IPS-NIHi11 (cell line): ENCODE results near the gene GPR37L1.
A peak's percentile ranks its signal among the peaks of the same experiment; 100 is the strongest.
"Not testable (repeated sequence)": the region's sequence is repeated elsewhere in the genome, so short reads cannot be mapped to it uniquely, and the experiment has no call there.

Experiments
- DNase-seq: peaks from one replicate; pipeline ENCODE4 v3.0.0; 2012; ENCODE audit warnings: mixed read lengths, low spot score

GPR37L1 gene

DNA sequence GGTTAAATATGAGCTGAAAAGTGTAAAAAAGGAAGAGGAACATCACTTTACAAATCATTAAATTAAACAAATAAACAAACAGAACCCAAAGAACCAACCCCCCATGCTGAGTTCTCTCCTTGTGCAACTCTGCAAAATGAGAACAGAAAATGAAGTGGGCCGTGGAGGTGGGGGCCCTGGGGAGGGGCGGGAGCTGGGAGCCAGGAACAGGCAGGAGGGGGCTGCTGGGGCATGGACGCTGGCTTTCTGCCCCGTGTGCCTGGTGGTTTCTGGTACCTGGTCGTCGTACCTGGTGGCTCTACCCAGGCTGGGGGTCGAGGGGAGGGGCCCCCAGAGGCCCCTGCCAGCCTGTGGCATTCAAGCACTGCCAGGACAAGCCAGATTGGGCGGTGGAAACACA lies 10.8 kb downstream of the GPR37L1 start:
- no peak for DNase-seq

- DNase-seq: no peak
Observed at GRCh38 chr1:202133989-202134388, 11.3 kb downstream of the GPR37L1 start.

GRCh38 chr1:202134645-202135172 lies 12.0 kb downstream of the GPR37L1 start:
- DNase-seq: no peak

- peak; percentile 93 for DNase-seq
Observed at GRCh38 chr1:202135221-202135721, 12.6 kb downstream of the GPR37L1 start.

- DNase-seq: no peak
Observed at GRCh38 chr1:202140833-202141232, 18.1 kb downstream of the GPR37L1 start.

GRCh38 chr1:202141468-202141867 lies 18.8 kb downstream of the GPR37L1 start:
- DNase-seq: not testable (repeated sequence)

DNA sequence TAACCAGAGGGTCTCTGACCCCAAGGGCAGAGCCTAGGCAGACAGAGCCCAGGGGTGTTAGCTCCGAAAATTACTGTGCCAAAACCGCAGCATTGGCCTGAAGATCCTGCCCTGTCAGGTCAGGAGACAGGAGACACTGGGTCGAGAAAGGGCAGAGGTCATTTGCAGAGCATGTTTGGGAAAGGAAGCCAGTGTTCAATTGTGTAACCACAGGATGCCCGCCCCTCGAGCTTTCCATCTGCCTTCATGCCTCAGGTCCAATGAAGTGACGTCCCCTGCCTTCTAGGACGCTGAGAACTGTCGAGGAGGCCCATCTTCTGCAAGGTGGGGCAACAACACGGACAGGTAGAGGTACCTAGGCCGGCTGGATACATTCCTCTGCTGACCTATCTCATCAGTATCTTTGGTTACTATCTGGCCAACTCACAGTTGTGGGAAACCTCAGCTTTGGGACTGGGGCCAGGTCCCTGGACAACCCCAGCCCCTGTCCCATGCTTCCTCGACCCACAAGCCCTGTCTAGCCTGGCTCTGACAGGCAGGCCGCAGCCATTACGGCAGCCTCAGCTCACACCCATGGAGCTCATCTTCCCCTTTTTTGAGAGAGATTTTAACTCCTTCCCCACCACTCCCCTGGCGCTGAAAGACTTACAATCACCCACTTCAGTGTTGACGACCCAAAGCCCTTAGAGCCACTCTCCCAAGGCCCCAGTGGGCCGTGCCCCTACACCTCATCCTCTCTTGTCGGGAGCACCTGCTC lies 20.5 kb downstream of the GPR37L1 start:
- DNase-seq: peak; percentile 29

- peak; percentile 83 for DNase-seq
Observed at GRCh38 chr1:202143768-202144401, 21.2 kb downstream of the GPR37L1 start.

DNA sequence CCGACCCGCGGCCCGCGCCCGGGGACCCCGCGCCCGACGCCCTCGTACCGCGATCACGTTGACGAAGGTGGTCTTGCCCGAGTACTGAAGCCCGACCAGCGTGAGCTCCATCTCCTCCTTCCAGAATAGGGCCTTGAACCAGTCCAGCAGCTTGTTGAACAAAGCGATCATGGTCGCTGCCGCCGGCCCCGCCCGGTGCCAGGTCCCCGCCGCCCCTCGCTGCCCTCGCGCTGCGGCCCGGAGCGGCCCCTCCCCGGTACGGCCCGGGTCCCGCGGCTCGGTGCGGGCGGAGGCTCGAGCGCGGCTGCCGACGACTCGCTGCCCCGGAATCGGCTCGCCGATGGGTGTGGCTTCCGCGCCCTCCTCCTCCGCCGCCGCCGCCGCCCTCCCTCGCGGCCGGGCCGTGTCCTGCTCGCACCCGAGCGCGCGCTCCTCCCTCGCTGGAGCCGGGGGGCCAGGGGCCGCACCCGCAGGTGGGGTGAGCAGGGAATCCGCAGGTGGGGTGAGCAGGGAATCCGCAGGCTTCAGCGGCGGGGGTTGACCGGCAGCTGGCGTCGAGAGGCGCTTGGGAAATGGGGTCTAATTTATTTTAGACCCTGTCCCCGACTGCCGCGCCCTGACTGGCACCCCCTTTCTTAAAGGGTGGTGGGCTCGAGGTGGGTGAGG lies 21.8 kb downstream of the GPR37L1 start, which contains the start of gene ARL8A:
ARL8A (minus strand) TSS at position 336 of the 666 bp plus-strand sequence; CDS start at position 171, 165 bp downstream.
- DNase-seq: peak; percentile 89

DNA sequence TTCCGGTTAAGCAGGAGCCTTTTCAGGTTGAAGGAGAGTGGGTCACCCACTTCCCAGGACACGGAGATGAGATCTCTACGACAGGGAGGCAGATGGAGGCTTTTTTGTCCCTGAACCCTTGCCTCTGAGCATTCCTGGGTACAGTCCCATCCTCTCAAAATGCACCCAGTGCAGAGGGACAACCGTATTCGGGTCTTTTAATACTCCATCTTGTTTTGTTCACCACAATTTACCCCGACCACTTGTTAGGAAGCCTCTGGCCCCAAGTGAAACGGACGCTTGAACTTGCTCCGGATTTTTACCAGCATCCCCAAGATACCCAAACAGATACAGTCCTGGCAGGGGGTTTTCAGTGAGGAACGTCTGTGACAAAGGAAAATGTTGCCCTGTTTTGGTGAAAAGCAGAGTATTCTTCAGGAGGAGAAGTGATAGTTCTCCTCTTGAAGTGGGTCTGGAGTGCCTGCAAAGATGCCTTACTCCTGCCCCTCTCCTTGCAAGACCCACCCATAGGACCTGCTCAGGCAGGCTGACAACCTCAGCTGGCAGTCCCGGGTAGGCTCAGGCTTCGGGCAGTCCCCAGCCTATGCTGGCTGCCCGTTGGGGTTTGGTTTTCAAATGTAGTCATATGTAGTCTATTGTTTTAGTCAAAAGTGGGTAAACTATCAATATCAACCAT lies 22.5 kb downstream of the GPR37L1 start:
- DNase-seq: no peak

- DNase-seq: not testable (repeated sequence)
Observed at GRCh38 chr1:202145744-202146140, 23.0 kb downstream of the GPR37L1 start.

DNA sequence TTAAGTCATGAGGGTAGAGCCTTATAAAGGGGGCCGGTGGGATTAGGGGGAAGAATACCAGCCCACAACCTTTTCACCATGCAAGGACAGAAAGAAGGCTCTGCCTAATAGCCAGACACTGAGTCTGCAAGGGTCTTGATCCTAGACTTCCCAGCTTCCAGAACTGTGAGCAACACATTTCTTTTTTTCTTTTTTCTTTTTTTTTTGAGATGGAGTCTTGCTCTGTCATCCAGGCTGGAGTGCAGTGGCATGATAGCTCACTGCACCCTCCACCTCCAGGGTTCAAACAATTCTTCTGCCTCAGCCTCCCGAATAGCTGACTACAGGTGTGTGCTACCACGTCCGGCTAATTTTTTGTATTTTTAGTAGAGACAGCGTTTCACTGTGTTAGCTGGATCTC lies 23.6 kb downstream of the GPR37L1 start:
- no peak for DNase-seq

GRCh38 chr1:202146993-202147392 lies 24.3 kb downstream of the GPR37L1 start:
- DNase-seq: no peak

DNA sequence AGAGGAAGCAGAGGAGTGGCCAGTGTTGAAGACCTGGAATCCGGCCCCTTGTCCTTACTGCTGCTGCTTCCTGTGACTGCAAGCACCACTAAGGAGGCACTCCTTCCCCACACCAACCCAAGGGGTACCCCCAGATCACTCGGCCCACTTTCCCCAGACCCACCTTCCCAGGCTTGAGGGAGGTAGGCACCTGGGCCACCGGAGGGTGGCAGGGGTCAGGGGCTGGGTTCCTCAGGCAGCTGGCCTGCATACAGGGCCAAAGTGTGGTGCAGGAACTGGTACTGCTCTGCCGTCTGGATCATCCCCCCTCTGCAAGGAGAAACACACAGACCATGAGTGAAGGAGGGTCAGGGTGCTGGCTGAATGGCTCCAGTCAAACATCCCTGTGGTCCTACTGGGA lies 25.7 kb downstream of the GPR37L1 start:
- no peak for DNase-seq

DNA sequence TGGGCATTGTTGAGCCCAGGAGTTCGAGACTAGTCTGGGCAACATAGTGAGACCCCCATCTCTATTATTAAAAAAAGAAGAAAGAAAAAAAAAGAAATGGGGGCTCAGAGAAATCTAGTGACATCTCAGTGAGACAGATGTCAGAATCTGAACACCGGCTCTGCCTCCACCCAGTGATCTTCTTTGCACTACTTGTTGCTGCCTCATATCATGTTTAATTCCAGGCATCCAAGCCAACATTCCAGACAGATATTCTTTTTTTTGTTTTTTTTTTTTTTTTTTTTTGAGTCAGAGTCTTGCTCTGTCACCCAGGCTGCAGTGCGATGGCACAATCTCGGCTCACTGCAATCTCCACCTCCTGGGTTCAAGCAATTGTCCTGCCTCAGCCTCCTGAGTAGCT lies 26.8 kb downstream of the GPR37L1 start:
- no peak for DNase-seq

DNA sequence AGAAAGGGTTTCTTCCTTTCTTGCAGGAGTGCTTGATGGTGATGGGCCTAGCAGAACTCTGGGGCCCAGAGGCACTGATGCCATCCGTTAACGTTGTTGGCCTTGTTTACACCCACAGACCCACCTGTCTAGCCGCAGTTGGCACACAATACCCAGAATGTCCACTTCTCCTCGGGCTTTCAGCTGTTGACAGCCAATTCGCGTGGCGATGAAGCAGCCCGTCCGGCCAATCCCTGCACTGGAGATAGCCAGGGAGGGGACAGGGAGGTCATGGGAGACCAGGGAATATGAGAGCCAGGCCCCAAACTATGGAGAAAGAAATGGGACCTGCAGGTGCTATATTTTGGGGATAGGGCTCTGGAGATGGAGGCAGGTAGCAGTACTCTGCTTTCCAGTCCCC lies 27.5 kb downstream of the GPR37L1 start:
- no peak for DNase-seq

DNA sequence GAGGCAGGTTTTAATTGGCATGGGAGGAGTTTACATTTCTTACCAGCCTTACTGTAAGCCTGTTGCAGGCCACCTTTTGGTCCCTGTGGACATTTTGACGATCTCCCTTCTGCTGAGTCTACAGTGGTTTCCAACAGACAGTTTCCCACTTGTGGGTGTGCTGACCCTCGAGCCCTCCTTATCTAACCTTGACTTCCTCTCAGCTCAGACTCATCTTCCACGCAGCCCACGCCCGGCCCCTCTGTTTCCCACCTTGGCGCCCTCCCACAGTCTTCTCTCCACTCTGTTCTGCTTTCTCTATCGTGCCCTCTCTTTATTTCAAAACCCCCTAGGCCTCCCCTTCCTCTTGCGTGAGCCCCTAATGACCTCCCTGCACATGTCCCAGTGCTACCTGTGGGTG lies 27.9 kb downstream of the GPR37L1 start:
- DNase-seq: no peak

DNA sequence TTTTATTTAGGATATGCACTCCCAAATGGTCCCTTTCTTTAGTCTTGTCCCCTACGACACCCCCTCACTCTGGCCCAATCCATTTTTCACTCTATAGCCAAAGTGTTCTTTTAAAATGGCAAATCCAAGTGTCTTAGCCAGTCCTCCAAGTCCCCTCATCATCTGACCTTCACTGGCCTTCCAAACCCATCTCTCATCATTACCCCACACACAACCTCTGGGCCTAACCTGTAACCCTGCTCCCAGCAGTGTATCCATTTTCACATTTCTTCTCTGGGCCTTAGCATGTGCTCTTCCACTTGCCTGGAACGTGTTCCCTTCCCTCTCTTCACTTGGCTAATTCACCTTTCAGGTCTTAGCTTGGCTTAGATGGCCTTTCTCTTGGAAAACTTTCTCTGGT lies 28.3 kb downstream of the GPR37L1 start:
- DNase-seq: no peak

DNA sequence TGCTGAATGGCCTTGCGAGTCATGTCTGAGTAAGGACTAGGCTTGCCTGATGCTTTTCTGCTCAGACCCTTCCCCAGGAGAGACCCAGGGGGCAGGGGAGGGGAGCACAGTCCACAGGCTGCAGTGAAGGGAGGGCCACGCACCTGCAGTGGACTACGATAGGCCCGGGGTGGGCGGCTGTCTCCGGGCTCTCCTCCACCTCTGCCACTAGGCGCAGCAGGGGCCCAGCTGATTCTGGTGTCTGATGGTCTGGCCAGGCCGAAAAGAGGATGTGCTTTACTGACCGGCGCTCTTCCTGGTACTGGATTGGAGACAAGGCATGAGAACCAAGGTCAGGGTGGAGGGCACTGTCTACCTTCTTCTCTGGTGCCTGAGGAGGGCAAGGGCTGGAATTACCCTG lies 29.7 kb downstream of the GPR37L1 start:
- DNase-seq: peak; percentile 42

DNA sequence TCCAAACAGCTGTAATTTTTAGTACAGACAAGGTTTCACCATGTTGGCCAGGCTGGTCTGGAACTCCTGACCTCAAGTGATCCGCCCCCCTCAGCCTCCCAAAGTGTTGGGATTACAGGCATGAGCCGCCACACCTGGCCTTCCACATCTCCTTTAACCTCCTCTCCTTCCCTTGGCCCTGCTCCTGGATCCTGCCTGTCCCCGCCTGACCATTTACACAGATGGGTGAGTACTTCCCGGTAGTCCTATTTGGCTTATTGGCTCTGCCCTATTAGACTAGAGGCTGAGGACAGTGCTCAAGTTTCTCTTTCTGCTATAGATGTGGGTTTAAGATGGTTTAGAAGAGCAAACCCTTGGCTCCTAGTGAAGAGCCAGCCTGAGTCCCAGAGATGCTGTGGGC lies 30.6 kb downstream of the GPR37L1 start:
- no peak for DNase-seq

DNA sequence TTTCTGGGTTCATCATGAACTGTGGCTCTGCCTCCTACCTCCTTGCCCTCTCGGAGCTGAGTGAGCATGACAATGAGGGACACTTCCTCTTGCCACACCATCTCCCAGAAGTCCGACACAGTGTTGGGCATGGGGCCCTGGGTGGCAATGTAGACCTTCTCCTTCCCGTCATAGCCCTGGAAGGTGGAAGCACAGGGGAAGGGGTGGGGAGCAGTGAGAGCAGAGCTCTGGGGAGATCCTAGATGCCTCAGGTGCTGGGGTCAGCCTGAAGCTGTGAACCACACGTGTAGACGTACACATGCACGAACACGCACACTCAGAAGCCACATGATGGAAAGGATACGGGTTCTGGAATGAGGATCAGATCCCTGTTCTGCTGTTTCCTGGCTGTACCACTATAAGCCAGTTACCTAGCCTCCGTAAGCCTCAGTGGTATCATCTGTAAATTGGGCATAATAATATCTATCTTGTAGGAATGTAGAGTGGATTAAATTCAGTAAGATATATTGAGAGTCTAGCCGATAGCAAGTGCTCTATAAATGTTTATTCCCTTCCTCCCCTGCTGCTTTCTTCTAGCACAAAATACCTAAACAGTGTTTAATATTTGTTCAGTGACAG lies 31.5 kb downstream of the GPR37L1 start:
- no peak for DNase-seq
